Activated CD4-positive, alpha-beta T cell treated with anti-CD3 and anti-CD28 coated beads, Interleukin-2, amount 50 U/mL, for 24 hours (primary cell): Measurements from ENCODE around the gene LDLRAD1.
"Not testable (repeated sequence)": the region's sequence is repeated elsewhere in the genome, so short reads cannot be mapped to it uniquely, and the experiment has no call there.

ENCODE experiments used
- DNase-seq, 2 donors: peaks; one replicate each; pipeline ENCODE4 v3.0.0-alpha.2; 2020; ENCODE audit warnings: low read depth in 1 of 2, low spot score in 1 of 2

The LDLRAD1 gene

GRCh38 chr1:54018635-54019034 is 649 bp upstream of the LDLRAD1 start:
- no peak for DNase-seq

- DNase-seq: no peak
Observed at GRCh38 chr1:54016343-54017282, 1.4 kb downstream of the LDLRAD1 start.

GRCh38 chr1:54014009-54014629 is 3.9 kb downstream of the LDLRAD1 start:
- DNase-seq: no peak

DNA sequence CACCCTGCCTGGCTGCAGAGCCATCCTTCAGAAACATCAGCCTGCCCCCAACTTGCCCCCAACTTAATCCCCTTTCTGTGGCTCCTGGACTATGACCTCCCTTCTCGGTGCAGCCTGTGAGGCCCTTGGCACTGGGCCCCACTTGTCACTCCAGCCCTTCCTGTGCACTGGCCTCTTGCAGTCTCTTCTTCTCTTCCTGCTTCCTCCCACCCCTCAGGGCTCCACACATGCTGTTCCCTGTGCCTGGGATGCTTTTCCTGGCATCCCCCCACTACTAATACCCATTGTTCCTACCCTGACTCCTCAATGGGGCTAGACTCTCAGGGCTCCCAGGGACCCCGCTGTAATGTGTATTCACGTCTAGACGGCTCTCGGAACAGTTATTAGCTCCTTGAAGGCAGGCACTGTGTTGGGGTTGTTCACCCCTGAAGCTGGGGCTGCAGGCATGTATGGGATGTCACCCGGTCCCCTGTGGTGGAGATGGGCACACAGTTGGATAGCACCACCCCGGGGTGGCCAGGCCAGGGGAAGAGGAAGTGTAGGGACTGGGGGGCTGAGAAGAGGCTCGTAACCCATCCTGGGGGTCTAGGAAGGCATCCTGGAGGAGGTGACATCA is 4.5 kb downstream of the LDLRAD1 start:
- no peak for DNase-seq

- no peak for DNase-seq
Observed at GRCh38 chr1:54012863-54013262, 5.1 kb downstream of the LDLRAD1 start.

- no peak for DNase-seq
Observed at GRCh38 chr1:54012008-54012325, 6.0 kb downstream of the LDLRAD1 start.

DNA sequence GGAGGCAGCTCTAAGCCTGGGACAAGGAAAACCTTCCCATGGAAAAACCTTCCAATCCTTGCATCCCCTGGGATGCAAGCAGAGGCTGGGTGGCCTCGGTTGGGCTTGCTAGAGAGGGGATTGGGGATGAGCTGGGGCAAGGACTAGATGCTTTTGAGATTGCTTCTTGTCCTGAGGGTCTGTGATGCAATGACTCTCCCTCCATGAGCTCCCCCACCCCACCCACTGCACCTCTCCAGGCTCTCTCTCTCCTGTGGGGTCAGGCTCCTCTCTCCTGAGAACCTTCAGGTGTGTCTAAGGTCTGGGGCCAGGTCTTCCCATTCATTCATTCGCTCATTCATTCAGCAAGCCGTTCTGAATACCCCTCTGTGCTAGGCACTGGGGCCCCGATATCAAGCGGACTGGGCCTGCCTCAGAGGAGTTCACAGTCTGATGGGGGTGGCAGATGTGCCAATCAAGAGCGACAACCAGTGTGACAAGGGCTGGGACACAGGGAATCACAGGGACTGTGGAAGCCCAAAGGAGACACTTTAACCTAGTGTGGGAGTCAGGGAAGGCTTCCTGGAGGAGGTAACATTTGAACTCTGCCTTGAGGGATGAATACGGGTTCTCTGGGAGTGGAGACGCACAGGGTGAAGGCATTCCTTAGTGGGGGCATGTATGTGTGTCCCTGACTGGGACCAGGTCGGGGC is 6.5 kb downstream of the LDLRAD1 start:
- no peak for DNase-seq

GRCh38 chr1:54010415-54011117 is 7.4 kb downstream of the LDLRAD1 start:
- no peak for DNase-seq

GRCh38 chr1:54009406-54009805 is 8.6 kb downstream of the LDLRAD1 start:
- DNase-seq: no peak

- no peak for DNase-seq
Observed at GRCh38 chr1:54008876-54009275, 9.1 kb downstream of the LDLRAD1 start.

- DNase-seq: no peak
Observed at GRCh38 chr1:54007613-54008012, 10.4 kb downstream of the LDLRAD1 start.

GRCh38 chr1:54006508-54006907 is 11.5 kb downstream of the LDLRAD1 start:
- DNase-seq: no peak

DNA sequence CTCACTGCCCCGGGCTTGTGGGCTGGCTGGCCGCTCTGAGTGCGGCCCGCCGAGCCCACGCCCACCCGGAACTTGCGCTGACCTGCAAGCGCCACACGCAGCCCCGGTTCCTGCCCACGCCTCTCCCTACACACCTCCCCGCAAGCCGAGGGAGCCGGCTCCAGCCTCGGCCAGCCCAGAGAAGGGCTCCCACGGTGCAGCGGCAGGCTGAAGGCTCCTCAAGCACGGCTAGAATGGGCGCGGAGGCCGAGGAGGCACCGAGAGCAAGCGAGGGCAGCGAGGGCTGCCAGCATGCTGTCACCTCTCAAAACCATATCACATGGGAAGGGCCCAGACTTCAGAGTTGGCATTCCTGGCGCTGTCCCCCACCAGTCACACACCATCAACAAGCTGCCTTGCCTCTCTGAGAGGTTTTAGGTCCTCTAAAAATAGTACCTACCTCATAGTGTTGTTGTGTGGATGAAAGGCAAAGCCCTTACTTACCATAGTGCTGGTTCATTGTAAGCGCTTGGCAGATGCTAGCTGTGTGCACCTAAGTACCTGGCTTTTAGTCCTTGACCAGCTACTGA is 13.4 kb downstream of the LDLRAD1 start:
- no peak for DNase-seq

GRCh38 chr1:54003750-54004480 is 14.1 kb downstream of the LDLRAD1 start:
- not testable (repeated sequence) for DNase-seq

DNA sequence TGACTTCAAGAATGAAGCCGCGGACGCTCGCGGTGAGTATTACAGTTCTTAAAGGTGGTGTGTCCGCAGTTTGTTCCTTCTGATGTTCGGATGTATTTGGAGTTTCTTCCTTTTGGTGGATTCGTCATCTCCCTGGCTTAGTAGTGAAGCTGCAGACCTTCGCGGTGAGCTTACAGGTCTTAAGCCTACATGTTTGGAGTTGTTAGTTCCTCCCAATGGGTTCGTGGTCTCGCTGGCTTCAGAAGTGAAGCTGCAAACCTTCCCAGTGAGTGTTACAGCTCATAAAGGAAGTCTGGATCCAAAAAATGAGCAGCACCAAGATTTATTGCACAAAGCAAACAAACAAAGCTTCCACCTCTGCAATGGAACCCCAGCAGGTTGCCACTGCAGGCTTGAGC is 14.7 kb downstream of the LDLRAD1 start:
- no peak for DNase-seq

DNA sequence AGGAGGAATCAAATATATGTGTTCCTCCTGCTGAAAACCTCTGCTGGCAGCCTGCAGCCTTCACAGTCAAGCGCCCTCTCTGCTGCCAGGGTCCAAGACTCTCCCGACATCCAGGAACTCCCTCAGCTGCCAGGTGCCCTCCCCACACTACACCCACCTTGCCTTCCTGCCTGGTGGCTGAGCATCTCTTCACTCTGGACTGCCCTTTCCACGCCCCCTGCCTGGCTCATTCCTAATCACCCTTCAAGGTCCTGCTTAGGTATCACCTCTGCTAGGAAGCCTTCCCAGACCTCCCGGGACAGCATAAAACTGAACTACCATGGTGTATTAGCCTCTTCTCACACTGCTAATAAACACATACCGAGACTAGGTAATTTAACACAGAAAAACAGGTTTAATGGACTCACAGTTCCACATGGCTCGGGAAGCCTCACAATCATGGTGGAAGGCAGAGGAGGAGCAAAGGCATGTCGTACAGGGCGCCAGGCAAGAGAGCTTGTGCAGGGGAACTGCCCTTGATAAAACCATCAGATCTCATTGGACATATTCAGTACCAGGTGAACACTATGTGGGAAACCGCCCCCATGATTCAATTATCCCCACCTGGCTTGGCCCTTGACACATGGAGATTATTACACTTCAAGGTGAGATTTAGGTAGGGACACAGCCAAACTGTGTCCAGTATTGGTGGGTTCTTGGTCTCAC is 15.3 kb downstream of the LDLRAD1 start:
- DNase-seq: no peak

DNA sequence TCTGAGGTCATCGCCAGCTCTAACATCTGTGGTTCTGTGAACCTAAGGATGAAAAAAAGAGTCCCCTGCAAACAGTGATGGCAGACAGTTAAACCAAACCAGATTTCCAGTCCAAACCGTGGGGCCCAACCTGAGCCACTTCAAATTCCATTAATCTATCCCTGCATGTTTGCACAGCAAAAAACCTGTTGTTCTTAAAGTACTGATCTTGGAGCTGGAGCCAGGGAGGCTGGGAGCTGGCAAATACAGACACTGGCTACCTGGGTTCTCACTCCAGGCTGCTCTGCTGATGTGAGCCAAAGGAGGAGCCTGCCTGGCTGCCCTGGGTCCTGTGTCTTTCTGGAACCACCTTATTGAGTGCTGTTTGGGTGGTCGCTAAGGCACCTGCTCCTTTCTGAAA is 16.4 kb downstream of the LDLRAD1 start:
- DNase-seq: no peak

DNA sequence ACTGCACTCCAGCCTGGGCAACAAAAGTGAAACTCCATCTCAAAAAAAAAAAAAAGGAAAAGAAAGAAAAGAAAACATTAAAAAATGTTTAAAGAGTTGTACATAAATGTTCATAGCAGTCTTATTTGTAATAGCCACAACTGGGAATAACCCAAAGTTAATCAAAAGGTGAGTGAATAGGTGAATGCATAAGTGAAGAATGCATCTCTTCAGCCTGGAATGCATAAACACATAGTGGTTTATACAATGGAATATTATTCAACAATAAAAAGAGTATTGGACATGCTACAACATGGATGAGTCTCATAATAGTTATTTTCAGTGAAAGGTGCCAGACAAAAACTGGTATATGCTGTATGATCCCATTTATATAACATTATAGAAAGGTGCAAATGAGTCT is 18.1 kb downstream of the LDLRAD1 start:
- DNase-seq: no peak

- DNase-seq: no peak
Observed at GRCh38 chr1:53998223-53998622, 19.8 kb downstream of the LDLRAD1 start.
